ENCODE data around the gene ATP2C2.
"Not testable (repeated sequence)": the region's sequence is repeated elsewhere in the genome, so short reads cannot be mapped to it uniquely, and the experiment has no call there.

ATP2C2 gene

GRCh38 chr16:84420556-84420955 is 52.2 kb downstream of the ATP2C2 start:
- H3K36me3 Mint-ChIP-seq; H3K4me3 Mint-ChIP-seq; H3K9me3 Mint-ChIP-seq; ATAC-seq (replicated peaks); H3K4me1 Mint-ChIP-seq; DNase-seq: not testable (repeated sequence)
- Mint-ChIP-seq H3K27me3 (peaks cover 16 to 24% of the 10 kb centered on the region in 2 donors), H3K27ac (peak overlapping the region; percentile 26)

- Mint-ChIP-seq H3K4me1 (peaks cover 0 to 3% of the 10 kb centered on the region in 2 donors), H3K36me3 (peaks cover 0 to 1% of the 10 kb centered on the region in 2 donors), H3K9me3 (peaks cover 4 to 6% of the 10 kb centered on the region in 2 donors), H3K27me3 (peaks cover 20 to 27% of the 10 kb centered on the region in 2 donors), H3K27ac (no peak overlapping the region), H3K4me3 (no peak overlapping the region)
- ATAC-seq (replicated peaks) (no peak), DNase-seq (no peak)
Measured at GRCh38 chr16:84421081-84421937, 53.0 kb downstream of the ATP2C2 start.

- ATAC-seq (replicated peaks) = no peak
- Mint-ChIP-seq H3K27me3 (peaks cover 23 to 32% of the 10 kb centered on the region in 2 donors), H3K4me1 (peaks cover 0 to 3% of the 10 kb centered on the region in 2 donors), H3K27ac (no peak overlapping the region), H3K36me3 (peaks cover 0 to 1% of the 10 kb centered on the region in 2 donors), H3K4me3 (no peak overlapping the region), H3K9me3 (peaks cover 4 to 6% of the 10 kb centered on the region in 2 donors)
- no peak for DNase-seq
Measured at GRCh38 chr16:84421938-84422220, 53.5 kb downstream of the ATP2C2 start.

- Mint-ChIP-seq H3K4me3 (no peak overlapping the region), H3K9me3 (peaks cover 4 to 6% of the 10 kb centered on the region in 2 donors), H3K4me1 (peaks cover 0 to 3% of the 10 kb centered on the region in 2 donors), H3K36me3 (peaks cover 0 to 1% of the 10 kb centered on the region in 2 donors), H3K27me3 (peaks cover 25 to 29% of the 10 kb centered on the region in 2 donors), H3K27ac (peak overlapping the region; percentile 32)
- ATAC-seq (replicated peaks) (peak; percentile 83 to 93), DNase-seq (no peak)
Measured at GRCh38 chr16:84423416-84423837, 55.1 kb downstream of the ATP2C2 start.

GRCh38 chr16:84425696-84426095 is 57.4 kb downstream of the ATP2C2 start:
- no peak for ATAC-seq (replicated peaks)
- no peaks in the 10 kb centered on the region for H3K4me1 Mint-ChIP-seq
- DNase-seq = no peak
- peaks cover 0 to 1% of the 10 kb centered on the region in 2 donors for H3K36me3 Mint-ChIP-seq
- H3K27me3 Mint-ChIP-seq = peaks cover 21 to 32% of the 10 kb centered on the region in 2 donors
- peaks cover 4 to 6% of the 10 kb centered on the region in 2 donors for H3K9me3 Mint-ChIP-seq
- H3K27ac Mint-ChIP-seq = no peak overlapping the region
- no peak overlapping the region for H3K4me3 Mint-ChIP-seq

GRCh38 chr16:84426804-84427203 is 58.5 kb downstream of the ATP2C2 start:
- no peak for ATAC-seq (replicated peaks)
- no peak for DNase-seq
- peaks cover 0 to 1% of the 10 kb centered on the region in 2 donors for H3K36me3 Mint-ChIP-seq
- no peak overlapping the region for H3K27ac Mint-ChIP-seq
- peaks cover 4 to 6% of the 10 kb centered on the region in 2 donors for H3K9me3 Mint-ChIP-seq
- no peak overlapping the region for H3K4me3 Mint-ChIP-seq
- H3K4me1 Mint-ChIP-seq = no peaks in the 10 kb centered on the region
- H3K27me3 Mint-ChIP-seq = peaks cover 29 to 39% of the 10 kb centered on the region in 2 donors

GRCh38 chr16:84427553-84427952 is 59.2 kb downstream of the ATP2C2 start:
- ATAC-seq (replicated peaks) (no peak), DNase-seq (no peak)
- Mint-ChIP-seq H3K4me3 (no peak overlapping the region), H3K36me3 (peaks cover 0 to 1% of the 10 kb centered on the region in 2 donors), H3K27me3 (peaks cover 29 to 39% of the 10 kb centered on the region in 2 donors), H3K4me1 (no peaks in the 10 kb centered on the region), H3K9me3 (peaks cover 4 to 6% of the 10 kb centered on the region in 2 donors), H3K27ac (no peak overlapping the region)

GRCh38 chr16:84430860-84431259 is 62.5 kb downstream of the ATP2C2 start:
- Mint-ChIP-seq H3K4me3 (no peak overlapping the region), H3K27me3 (peaks cover 35 to 39% of the 10 kb centered on the region in 2 donors), H3K4me1 (no peaks in the 10 kb centered on the region), H3K27ac (no peak overlapping the region), H3K36me3 (no peaks in the 10 kb centered on the region), H3K9me3 (no peaks in the 10 kb centered on the region)
- DNase-seq (no peak), ATAC-seq (replicated peaks) (no peak)

- Mint-ChIP-seq H3K36me3 (no peaks in the 10 kb centered on the region), H3K4me1 (no peaks in the 10 kb centered on the region), H3K4me3 (no peak overlapping the region), H3K27me3 (peaks cover 17 to 21% of the 10 kb centered on the region in 2 donors), H3K9me3 (no peaks in the 10 kb centered on the region), H3K27ac (no peak overlapping the region)
- ATAC-seq (replicated peaks) = no peak
- DNase-seq = no peak
Measured at GRCh38 chr16:84434800-84435199, 66.5 kb downstream of the ATP2C2 start.

GRCh38 chr16:84436196-84436595 is 67.9 kb downstream of the ATP2C2 start:
- no peaks in the 10 kb centered on the region for H3K9me3 Mint-ChIP-seq
- no peak overlapping the region for H3K4me3 Mint-ChIP-seq
- peaks cover 15 to 18% of the 10 kb centered on the region in 2 donors for H3K27me3 Mint-ChIP-seq
- H3K36me3 Mint-ChIP-seq = no peaks in the 10 kb centered on the region
- H3K4me1 Mint-ChIP-seq = no peaks in the 10 kb centered on the region
- no peak overlapping the region for H3K27ac Mint-ChIP-seq
- DNase-seq (no peak), ATAC-seq (replicated peaks) (no peak)

GRCh38 chr16:84438971-84439696 is 70.8 kb downstream of the ATP2C2 start:
- Mint-ChIP-seq H3K9me3 (no peaks in the 10 kb centered on the region), H3K36me3 (no peaks in the 10 kb centered on the region), H3K27ac (no peak overlapping the region), H3K4me1 (no peaks in the 10 kb centered on the region), H3K4me3 (no peak overlapping the region), H3K27me3 (peaks cover 24 to 26% of the 10 kb centered on the region in 2 donors)
- no peak for ATAC-seq (replicated peaks)
- DNase-seq = no peak

GRCh38 chr16:84442416-84443145 is 74.2 kb downstream of the ATP2C2 start:
- Mint-ChIP-seq H3K27me3 (peaks cover 34 to 43% of the 10 kb centered on the region in 2 donors), H3K4me1 (no peaks in the 10 kb centered on the region)

GRCh38 chr16:84443166-84443802 is 74.9 kb downstream of the ATP2C2 start:
- H3K4me3 Mint-ChIP-seq = no peak overlapping the region
- no peak for ATAC-seq (replicated peaks)
- H3K27ac Mint-ChIP-seq = no peak overlapping the region
- DNase-seq = no peak
- peaks cover 34 to 48% of the 10 kb centered on the region in 2 donors for H3K27me3 Mint-ChIP-seq
- H3K36me3 Mint-ChIP-seq = no peaks in the 10 kb centered on the region
- no peaks in the 10 kb centered on the region for H3K9me3 Mint-ChIP-seq
- no peaks in the 10 kb centered on the region for H3K4me1 Mint-ChIP-seq

More at GRCh38 chr16:84442416-84443145, 74.2 kb downstream of the ATP2C2 start:
- Mint-ChIP-seq H3K9me3 (no peaks in the 10 kb centered on the region), H3K36me3 (no peaks in the 10 kb centered on the region), H3K4me3 (no peak overlapping the region), H3K27ac (no peak overlapping the region)
- DNase-seq = no peak
- no peak for ATAC-seq (replicated peaks)

GRCh38 chr16:84444476-84444875 is 76.1 kb downstream of the ATP2C2 start:
- H3K27me3 Mint-ChIP-seq = peaks cover 34 to 51% of the 10 kb centered on the region in 2 donors
- DNase-seq (no peak), ATAC-seq (replicated peaks) (no peak)
- H3K9me3 Mint-ChIP-seq = no peaks in the 10 kb centered on the region
- no peaks in the 10 kb centered on the region for H3K4me1 Mint-ChIP-seq
- H3K36me3 Mint-ChIP-seq = no peaks in the 10 kb centered on the region
- no peak overlapping the region for H3K27ac Mint-ChIP-seq
- H3K4me3 Mint-ChIP-seq = no peak overlapping the region

Measured in stimulated activated naive B cell treated with anti-CD40 and anti-IgM and Interleukin-4, amounts not matched to agents 10 μg/mL and 1 μg/mL and 100 μg/mL, for 72 hours (primary cell).